ENCODE data around the gene COG3.

COG3 gene

GRCh38 chr13:45545686-45546409 is 81.1 kb downstream of the COG3 start:
- Mint-ChIP-seq H3K4me1 (no peaks in the 10 kb centered on the region), H3K36me3 (ENCODE audit: low read depth) (no peaks in the 10 kb centered on the region), H3K27me3 (ENCODE audit: low read depth) (peaks cover 3% of the 10 kb centered on the region), H3K9me3 (no peaks in the 10 kb centered on the region), H3K27ac (no peak overlapping the region), H3K4me3 (no peak overlapping the region)
- no peak for TF ChIP-seq CTCF (IDR thresholded peaks at IDR 0.05; ENCODE audit: unreplicated experiment in 3 of 3)

- no peak overlapping the region for H3K27ac Mint-ChIP-seq
- H3K27me3 Mint-ChIP-seq (ENCODE audit: low read depth): peaks cover 3% of the 10 kb centered on the region
- no peaks in the 10 kb centered on the region for H3K4me1 Mint-ChIP-seq
- H3K4me3 Mint-ChIP-seq: no peak overlapping the region
- H3K36me3 Mint-ChIP-seq (ENCODE audit: low read depth): no peaks in the 10 kb centered on the region
- no peaks in the 10 kb centered on the region for H3K9me3 Mint-ChIP-seq
- TF ChIP-seq CTCF (IDR thresholded peaks at IDR 0.05; ENCODE audit: unreplicated experiment in 3 of 3): no peak
Observed at GRCh38 chr13:45546410-45546765, 81.6 kb downstream of the COG3 start.

GRCh38 chr13:45548281-45548680 is 83.5 kb downstream of the COG3 start:
- H3K9me3 Mint-ChIP-seq: no peaks in the 10 kb centered on the region
- no peaks in the 10 kb centered on the region for H3K36me3 Mint-ChIP-seq (ENCODE audit: low read depth)
- H3K27me3 Mint-ChIP-seq (ENCODE audit: low read depth): peaks cover 3% of the 10 kb centered on the region
- H3K4me1 Mint-ChIP-seq: no peaks in the 10 kb centered on the region
- no peak for TF ChIP-seq CTCF (IDR thresholded peaks at IDR 0.05; ENCODE audit: unreplicated experiment in 3 of 3)
- no peak overlapping the region for H3K27ac Mint-ChIP-seq
- no peak overlapping the region for H3K4me3 Mint-ChIP-seq

- Mint-ChIP-seq H3K4me3 (no peak overlapping the region), H3K36me3 (ENCODE audit: low read depth) (no peaks in the 10 kb centered on the region), H3K4me1 (no peaks in the 10 kb centered on the region), H3K9me3 (peaks cover 16% of the 10 kb centered on the region), H3K27ac (no peak overlapping the region), H3K27me3 (ENCODE audit: low read depth) (peaks cover 3% of the 10 kb centered on the region)
- TF ChIP-seq CTCF (IDR thresholded peaks at IDR 0.05; ENCODE audit: unreplicated experiment in 3 of 3): no peak
Observed at GRCh38 chr13:45554604-45555109, 89.9 kb downstream of the COG3 start.

- Mint-ChIP-seq H3K27me3 (ENCODE audit: low read depth) (no peaks in the 10 kb centered on the region), H3K27ac (no peak overlapping the region), H3K36me3 (ENCODE audit: low read depth) (no peaks in the 10 kb centered on the region), H3K4me3 (no peak overlapping the region), H3K9me3 (peaks cover 8% of the 10 kb centered on the region), H3K4me1 (no peaks in the 10 kb centered on the region)
- TF ChIP-seq CTCF (IDR thresholded peaks at IDR 0.05; ENCODE audit: unreplicated experiment in 3 of 3): no peak
Observed at GRCh38 chr13:45564133-45564776, 99.5 kb downstream of the COG3 start.

- Mint-ChIP-seq H3K27ac (no peak overlapping the region), H3K27me3 (ENCODE audit: low read depth) (peaks cover 6% of the 10 kb centered on the region), H3K4me3 (no peak overlapping the region), H3K36me3 (ENCODE audit: low read depth) (no peaks in the 10 kb centered on the region), H3K9me3 (peaks cover 6% of the 10 kb centered on the region), H3K4me1 (no peaks in the 10 kb centered on the region)
- no peak for TF ChIP-seq CTCF (IDR thresholded peaks at IDR 0.05; ENCODE audit: unreplicated experiment in 3 of 3)
Observed at GRCh38 chr13:45565331-45565730, 100.6 kb downstream of the COG3 start.
